HEK293 (cell line): ENCODE measurements around the gene KLHDC7B.

ENCODE experiments used
- BCL11A ChIP-seq: fragments of 450-650 bp; formaldehyde crosslinking; IDR thresholded peaks from 2 replicates; pipeline ENCODE4 v1.5.1; 2016; ENCODE audit warnings: low read depth, missing biosample characterization, missing genetic modification characterization
- YY1 ChIP-seq: fragments of 450-650 bp; formaldehyde crosslinking; IDR thresholded peaks from 2 replicates; pipeline ENCODE4 v1.5.1; 2018; ENCODE audit warnings: missing biosample characterization, missing genetic modification characterization
- ZBTB10 ChIP-seq: fragments of 450-650 bp; formaldehyde crosslinking; IDR thresholded peaks from 2 replicates; pipeline ENCODE4 v1.5.1; 2016; ENCODE audit warnings: missing biosample characterization, missing genetic modification characterization
- ZNF140 ChIP-seq: fragments of 450-650 bp; formaldehyde crosslinking; IDR thresholded peaks from 2 replicates; pipeline ENCODE4 v1.5.1; 2016; ENCODE audit warnings: missing biosample characterization, missing genetic modification characterization
- ZNF239 ChIP-seq: fragments of 450-650 bp; formaldehyde crosslinking; IDR thresholded peaks from 2 replicates; pipeline ENCODE4 v1.5.1; 2016; ENCODE audit warnings: missing biosample characterization, missing genetic modification characterization
- ZNF658 ChIP-seq: fragments of 450-650 bp; formaldehyde crosslinking; IDR thresholded peaks from 2 replicates; pipeline ENCODE4; 2016; ENCODE audit warnings: missing biosample characterization, missing genetic modification characterization
- ZNF670 ChIP-seq: fragments of 450-650 bp; formaldehyde crosslinking; IDR thresholded peaks from 2 replicates; pipeline ENCODE4 v1.5.1; 2016; ENCODE audit warnings: missing biosample characterization, missing genetic modification characterization, low read depth
- TF ChIP-seq, protein P1 (sequence below): fragments of 450-650 bp; formaldehyde crosslinking; IDR thresholded peaks from 2 replicates; pipeline ENCODE4 v1.5.1; 2016; ENCODE audit warnings: missing biosample characterization, missing genetic modification characterization

DNA sequence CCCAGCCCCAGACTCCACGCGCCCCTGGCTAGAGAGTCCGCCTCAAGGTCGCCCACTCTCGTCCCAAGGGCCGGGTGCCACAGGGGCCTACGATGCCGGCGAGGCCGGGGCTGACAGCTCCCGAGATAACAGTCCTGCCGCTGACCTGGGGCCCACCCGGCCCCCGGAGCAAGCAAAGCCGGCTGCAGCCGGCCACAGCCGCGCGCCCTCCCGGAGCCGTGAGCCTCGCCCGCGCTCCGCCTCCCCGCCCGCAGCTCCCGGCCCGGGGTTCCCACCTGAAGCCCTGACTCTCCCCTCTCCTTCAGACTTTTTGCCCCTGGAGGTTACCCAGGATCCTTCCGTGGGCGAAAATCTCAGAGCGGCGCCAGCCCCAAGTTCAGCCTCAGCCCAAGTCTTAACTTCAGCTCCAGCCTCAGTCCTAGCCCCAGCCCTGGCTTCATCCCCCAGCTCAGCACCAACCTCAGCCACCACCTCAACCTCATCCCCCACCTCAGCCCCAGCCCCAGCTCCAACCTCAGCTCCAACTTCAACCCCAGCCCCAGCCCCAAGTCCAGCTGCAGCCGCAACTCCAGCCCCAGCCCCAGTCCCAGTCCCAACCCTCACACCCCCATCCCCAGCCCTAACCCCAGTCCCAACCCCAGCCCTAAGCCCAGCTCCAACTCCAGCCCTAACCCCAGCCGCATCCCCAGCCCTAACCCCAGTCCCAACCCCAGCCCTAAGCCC lies 1.7 kb downstream of the KLHDC7B start:
- TF ChIP-seq, protein P1, sequence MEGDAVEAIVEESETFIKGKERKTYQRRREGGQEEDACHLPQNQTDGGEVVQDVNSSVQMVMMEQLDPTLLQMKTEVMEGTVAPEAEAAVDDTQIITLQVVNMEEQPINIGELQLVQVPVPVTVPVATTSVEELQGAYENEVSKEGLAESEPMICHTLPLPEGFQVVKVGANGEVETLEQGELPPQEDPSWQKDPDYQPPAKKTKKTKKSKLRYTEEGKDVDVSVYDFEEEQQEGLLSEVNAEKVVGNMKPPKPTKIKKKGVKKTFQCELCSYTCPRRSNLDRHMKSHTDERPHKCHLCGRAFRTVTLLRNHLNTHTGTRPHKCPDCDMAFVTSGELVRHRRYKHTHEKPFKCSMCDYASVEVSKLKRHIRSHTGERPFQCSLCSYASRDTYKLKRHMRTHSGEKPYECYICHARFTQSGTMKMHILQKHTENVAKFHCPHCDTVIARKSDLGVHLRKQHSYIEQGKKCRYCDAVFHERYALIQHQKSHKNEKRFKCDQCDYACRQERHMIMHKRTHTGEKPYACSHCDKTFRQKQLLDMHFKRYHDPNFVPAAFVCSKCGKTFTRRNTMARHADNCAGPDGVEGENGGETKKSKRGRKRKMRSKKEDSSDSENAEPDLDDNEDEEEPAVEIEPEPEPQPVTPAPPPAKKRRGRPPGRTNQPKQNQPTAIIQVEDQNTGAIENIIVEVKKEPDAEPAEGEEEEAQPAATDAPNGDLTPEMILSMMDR (tag by site-specific recombination), result no peak
- TF ChIP-seq YY1 (tag by site-specific recombination), result no peak
- no peak for TF ChIP-seq ZNF239 (tag by site-specific recombination)
- no peak for TF ChIP-seq ZNF140 (tag by site-specific recombination)
- no peak for TF ChIP-seq ZBTB10 (tag by site-specific recombination)
- TF ChIP-seq ZNF670 (tag by site-specific recombination), result no peak
- TF ChIP-seq ZNF658 (tag by site-specific recombination), result no peak
- no peak for TF ChIP-seq BCL11A (tag by site-specific recombination)
